Heart left ventricle (tissue), 16 donors: ENCODE data around the gene KIF1A. TPM values are rescaled to one million over a fixed set of nuclear protein-coding genes. Genes with fewer than 3 reads are reported as not detected.

ENCODE experiments used
- ATAC-seq, 4 donors: fragments of 200-7000 bp; cut with Tn5 transposase; one replicate each; pipeline ENCODE4 v1.9.1; 2020 to 2022; ENCODE audit warnings: moderate library complexity in 4 of 4, mild to moderate bottlenecking in 3 of 4, moderate number of reproducible peaks in 1 of 4
- DNase-seq, 5 donors: peaks; one replicate each; pipeline ENCODE4 v3.0.0-alpha.2; 2020
- H3K27ac ChIP-seq, 12 donors: fragments of 200-600 bp; sonication (generic) in 4 of 12; one replicate each; pipeline versions ENCODE4 v1.5.0 to v1.8.0; 2016 to 2022; ENCODE audit warnings: mild to moderate bottlenecking in 2 of 12
- H3K27me3 ChIP-seq, 9 donors: fragments of 200-600 bp; sonication (generic) in 2 of 9; one replicate each; pipeline versions ENCODE4 v1.5.1 to v1.8.0; 2016 to 2022; ENCODE audit warnings: mild to moderate bottlenecking in 3 of 9
- H3K36me3 ChIP-seq, 9 donors: fragments of 200-600 bp; sonication (generic) in 2 of 9; one replicate each; pipeline versions ENCODE4 v1.5.0 to v1.8.0; 2018 to 2022; ENCODE audit warnings: mild to moderate bottlenecking in 2 of 9
- H3K4me1 ChIP-seq, 12 donors: fragments of 200-600 bp; sonication (generic) in 4 of 12; one replicate each; pipeline versions ENCODE4 v1.5.0 to v1.8.0; 2016 to 2022; ENCODE audit warnings: mild to moderate bottlenecking in 3 of 12
- H3K4me3 ChIP-seq, 12 donors: fragments of 200-600 bp; sonication (generic) in 4 of 12; one replicate each; pipeline versions ENCODE4 v1.5.0 to v1.8.0; 2017 to 2022; ENCODE audit warnings: mild to moderate bottlenecking in 9 of 12, moderate library complexity in 4 of 12
- H3K9me3 ChIP-seq, 12 donors: fragments of 200-600 bp; sonication (generic) in 4 of 12; one replicate each; pipeline versions ENCODE4 v1.5.0 to v1.8.0; 2016 to 2022; ENCODE audit warnings: mild to moderate bottlenecking in 1 of 12
- CTCF ChIP-seq, 12 donors: fragments of 200-600 bp; sonication (generic) in 4 of 12; IDR thresholded peaks; one replicate each; pipeline versions ENCODE4 v1.5.0 to v1.8.0; 2018 to 2022; ENCODE audit warnings: antibody characterized with exemption in 12 of 12, mild to moderate bottlenecking in 5 of 12
- POLR2A ChIP-seq, 2 donors: fragments of 450-650 bp; IDR thresholded peaks; one replicate each; pipeline ENCODE4 v1.6.1; 2017; ENCODE audit warnings: antibody characterized with exemption in 2 of 2, mild to moderate bottlenecking in 2 of 2, moderate library complexity in 2 of 2
- whole genome bisulfite sequencing, 4 donors: extraction: QIAGEN DNeasy Blood & Tissue Kit in 2 of 4; methylation state at CpG; one replicate each; pipeline versions ENCODE4 v1.1.5 to v1.1.7; 2013 to 2018; 5-methylcytosine and 5-hydroxymethylcytosine counted together
- intact Hi-C, 10 donors: fragments of 100-400 bp; cut with DNase I; formaldehyde crosslinking; loops; one replicate each; pipeline versions ENCODE4 v1.11.1 to v1.14.2; 2022
- polyA plus RNA-seq, 2 donors: library from polyadenylated mRNA; stranded (reverse); fragments of 200-250 nt; gene quantifications; one replicate each; pipeline ENCODE4 v1.2.3, GENCODE V29; 2013
- total RNA-seq, 9 donors: library from RNA; depleted of rRNA in 2 of 9; stranded (reverse); fragments of >200 nt in 2 of 9; fragmentation: NEBNext Ultra II Directional in 3 of 9; extraction: Animal tissue kit (Norgen Biotek cat#: 25700) in 3 of 9; gene quantifications; one replicate each; pipeline versions ENCODE4 v1.1.0 to v1.2.4, GENCODE V29; 2016 to 2023
- donor health status: ischemic (EF 13 %, LVEDD 7.1; RV severe dilation, severe dysfunction).
- donor health status: healthy with polysubstance abuse.
- donor health status: DM: no; HTN: yes; CAD: no.
- donor health status: DM: no; HTN: no; CAD: no.
- donor health status: ischemic (EF 25% LVEDD 6.9; RV normal size, moderate dysfunction).
- donor health status: ischemic (EF 25% LVEDD 5.7; RV mildly dilated, moderate dysfunction).
- donor health status: healthy.
- donor health status: DM: yes; HTN: yes; CAD: no.
- donor health status: ischemic (EF 35%, LVEDD 5.7; RV mildly dilated, moderate dysfunction).
- donor health status: nonischemic (EF 11% LVEDD 7.7; RV severe dilation, severe dysfunction).
- donor health status: DM: yes; HTN: yes; CAD: no.
- donor health status: PGD.
- donor health status: ischemic (EF 29% LVEDD 5.4; RV normal size, mild dysfunction).
- donor health status: nonischemic (EF 23%, LVEDD 6.1; RV moderate dilation, normal function).

The KIF1A gene
- total and polyA plus RNA-seq, 11 donors: 0.76 to 25.8 (median 2.7) TPM

GRCh38 chr2:240734756-240735155 is 85.3 kb downstream of the KIF1A start:
- DNase-seq (no peak), ATAC-seq (no peak)
- no peak overlapping the region for H3K4me3 ChIP-seq
- no peaks in the 10 kb centered on the region for H3K36me3 ChIP-seq
- H3K27me3 ChIP-seq: peaks cover 0 to 21% (median 0%) of the 10 kb centered on the region in 9 donors
- intact Hi-C loops: no loop called here
- no peaks in the 10 kb centered on the region for H3K4me1 ChIP-seq
- TF ChIP-seq POLR2A (IDR thresholded peaks at IDR 0.05) (no peak), CTCF (IDR thresholded peaks at IDR 0.05) (no peak)
- 94 to 95% (median 95%) methylated on average over 9 to 17 of the region's 17 CpGs for WGBS, 4 donors
- no peak overlapping the region for H3K27ac ChIP-seq
- no peaks in the 10 kb centered on the region for H3K9me3 ChIP-seq

GRCh38 chr2:240733803-240734495 is 86.1 kb downstream of the KIF1A start:
- Histone ChIP-seq H3K4me1 (no peaks in the 10 kb centered on the region), H3K36me3 (no peaks in the 10 kb centered on the region), H3K27ac (no peak overlapping the region), H3K4me3 (no peak overlapping the region), H3K27me3 (peaks cover 0 to 27% (median 0%) of the 10 kb centered on the region in 9 donors), H3K9me3 (no peaks in the 10 kb centered on the region)
- DNase-seq: no peak
- intact Hi-C loops: no loop called here
- TF ChIP-seq POLR2A (IDR thresholded peaks at IDR 0.05) (no peak), CTCF (IDR thresholded peaks at IDR 0.05) (peak in 3 of 12 donors; percentile 6 to 11 (median 9))
- WGBS, 4 donors: 79 to 83% (median 81%) methylated on average over 18 to 24 of the region's 24 CpGs
- no peak for ATAC-seq

- Histone ChIP-seq H3K27me3 (peaks cover 0 to 27% (median 0%) of the 10 kb centered on the region in 9 donors), H3K4me3 (no peak overlapping the region), H3K9me3 (no peaks in the 10 kb centered on the region), H3K4me1 (no peaks in the 10 kb centered on the region), H3K27ac (no peak overlapping the region), H3K36me3 (no peaks in the 10 kb centered on the region)
- no peak for DNase-seq
- TF ChIP-seq CTCF (IDR thresholded peaks at IDR 0.05) (no peak), POLR2A (IDR thresholded peaks at IDR 0.05) (no peak)
- 78 to 81% (median 79%) methylated on average over 10 of the region's 10 CpGs for WGBS, 4 donors
- intact Hi-C loops: no loop called here
- no peak for ATAC-seq
These were observed 87.0 kb downstream of the KIF1A start for GRCh38 chr2:240732911-240733622.

- no peak for DNase-seq
- no peak for TF ChIP-seq POLR2A (IDR thresholded peaks at IDR 0.05)
- TF ChIP-seq CTCF (IDR thresholded peaks at IDR 0.05): no peak
- WGBS, 4 donors: 86 to 88% (median 87%) methylated on average over 5 of the region's 5 CpGs
- Histone ChIP-seq H3K36me3 (no peaks in the 10 kb centered on the region), H3K9me3 (no peaks in the 10 kb centered on the region), H3K4me3 (no peak overlapping the region), H3K27ac (no peak overlapping the region), H3K27me3 (peaks cover 0 to 27% (median 0%) of the 10 kb centered on the region in 9 donors), H3K4me1 (no peaks in the 10 kb centered on the region)
- no peak for ATAC-seq
- intact Hi-C loops: no loop called here
These were observed 87.8 kb downstream of the KIF1A start for GRCh38 chr2:240732184-240732583.
